GM18861 (cell line): ENCODE results near the gene PDE4D.
"Not testable (repeated sequence)": the region's sequence is repeated elsewhere in the genome, so short reads cannot be mapped to it uniquely, and the experiment has no call there.

Experiments
- ATAC-seq: cut with Tn5 transposase; IDR thresholded peaks from one replicate; pipeline ENCODE4 v1.9.1; 2021; ENCODE audit not compliant: unreplicated experiment

Gene PDE4D

GRCh38 chr5:59769832-59770231 lies 123.7 kb downstream of the PDE4D start:
- ATAC-seq: no peak

DNA sequence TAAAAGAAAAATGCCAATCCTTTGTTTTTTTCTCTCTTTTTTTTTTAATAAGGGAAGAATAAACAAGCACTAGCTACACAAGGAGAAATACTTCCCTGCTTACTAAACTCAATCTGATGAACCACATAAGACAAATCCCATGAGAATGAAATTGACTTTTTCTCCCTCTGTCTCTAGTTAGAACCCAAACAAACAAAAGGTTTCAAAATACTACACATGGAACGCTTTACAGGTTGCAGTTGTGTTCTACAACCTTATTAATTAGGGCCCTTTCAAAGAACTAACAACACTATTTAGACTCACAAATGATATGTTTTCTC lies 124.5 kb downstream of the PDE4D start:
- no peak for ATAC-seq

GRCh38 chr5:59768152-59769040 lies 125.1 kb downstream of the PDE4D start:
- no peak for ATAC-seq

GRCh38 chr5:59767681-59768151 lies 125.8 kb downstream of the PDE4D start:
- ATAC-seq: no peak

GRCh38 chr5:59767211-59767605 lies 126.3 kb downstream of the PDE4D start:
- ATAC-seq: no peak

- ATAC-seq: no peak
Measured at GRCh38 chr5:59766427-59767210, 126.9 kb downstream of the PDE4D start.

- ATAC-seq: no peak
Measured at GRCh38 chr5:59765446-59765845, 128.1 kb downstream of the PDE4D start.

DNA sequence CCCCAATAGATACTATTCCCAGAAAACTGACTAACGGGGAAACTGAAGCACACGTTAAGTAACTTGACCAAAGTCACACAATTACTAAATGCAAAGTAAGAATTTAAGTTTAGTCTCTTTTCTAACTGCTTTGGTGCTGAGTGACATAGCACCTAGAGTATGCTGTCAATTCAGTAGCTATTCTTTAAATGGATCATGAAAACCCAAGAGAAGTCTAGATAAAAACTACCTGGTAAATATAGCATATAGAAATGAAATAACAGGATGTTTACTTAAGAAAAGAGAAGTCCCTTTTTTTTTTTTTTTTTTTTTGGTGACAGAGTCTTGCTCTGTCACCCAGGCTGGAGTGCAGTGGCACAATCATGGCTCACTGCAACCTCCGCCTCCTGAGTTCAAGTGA lies 129.2 kb downstream of the PDE4D start:
- ATAC-seq: no peak

GRCh38 chr5:59763541-59763940 lies 130.0 kb downstream of the PDE4D start:
- no peak for ATAC-seq

DNA sequence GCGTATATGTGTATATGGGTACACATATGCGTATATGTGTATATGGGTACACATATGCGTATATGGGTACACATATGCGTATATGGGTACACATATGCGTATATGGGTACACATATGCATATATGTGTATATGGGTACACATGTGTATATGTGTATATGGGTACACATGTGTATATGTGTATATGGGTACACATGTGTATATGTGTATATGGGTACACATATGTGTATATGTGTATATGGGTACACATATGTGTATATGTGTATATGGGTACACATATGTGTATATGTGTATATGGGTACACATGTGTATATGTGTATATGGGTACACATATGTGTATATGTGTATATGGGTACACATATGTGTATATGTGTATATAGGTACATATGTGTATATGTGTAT lies 131.3 kb downstream of the PDE4D start:
- not testable (repeated sequence) for ATAC-seq

DNA sequence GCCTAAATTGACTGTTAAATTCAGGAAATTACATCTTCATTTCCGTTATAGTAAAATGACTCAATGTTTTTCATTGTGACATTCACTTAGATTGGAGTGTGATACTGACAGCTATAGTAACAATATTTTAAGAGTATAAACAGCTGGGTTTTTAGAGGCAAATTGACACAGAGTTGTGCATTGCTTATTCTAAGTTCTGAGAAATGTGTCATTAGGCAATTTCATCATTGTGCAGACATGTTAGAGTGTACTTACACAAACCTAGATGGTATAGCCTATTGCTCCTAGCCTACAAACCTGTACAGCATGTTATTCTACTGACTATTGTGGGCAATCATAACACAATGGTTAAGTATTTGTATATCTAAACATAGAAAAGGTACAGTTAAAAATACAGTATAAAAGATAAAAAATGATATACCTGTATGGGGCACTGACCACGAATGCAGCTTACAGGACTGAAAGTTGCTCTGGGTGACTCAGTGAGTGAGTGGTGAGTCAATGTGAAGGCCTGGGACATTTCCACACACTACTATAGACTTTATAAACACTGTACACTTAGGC lies 132.7 kb downstream of the PDE4D start:
- ATAC-seq: peak; percentile 70

DNA sequence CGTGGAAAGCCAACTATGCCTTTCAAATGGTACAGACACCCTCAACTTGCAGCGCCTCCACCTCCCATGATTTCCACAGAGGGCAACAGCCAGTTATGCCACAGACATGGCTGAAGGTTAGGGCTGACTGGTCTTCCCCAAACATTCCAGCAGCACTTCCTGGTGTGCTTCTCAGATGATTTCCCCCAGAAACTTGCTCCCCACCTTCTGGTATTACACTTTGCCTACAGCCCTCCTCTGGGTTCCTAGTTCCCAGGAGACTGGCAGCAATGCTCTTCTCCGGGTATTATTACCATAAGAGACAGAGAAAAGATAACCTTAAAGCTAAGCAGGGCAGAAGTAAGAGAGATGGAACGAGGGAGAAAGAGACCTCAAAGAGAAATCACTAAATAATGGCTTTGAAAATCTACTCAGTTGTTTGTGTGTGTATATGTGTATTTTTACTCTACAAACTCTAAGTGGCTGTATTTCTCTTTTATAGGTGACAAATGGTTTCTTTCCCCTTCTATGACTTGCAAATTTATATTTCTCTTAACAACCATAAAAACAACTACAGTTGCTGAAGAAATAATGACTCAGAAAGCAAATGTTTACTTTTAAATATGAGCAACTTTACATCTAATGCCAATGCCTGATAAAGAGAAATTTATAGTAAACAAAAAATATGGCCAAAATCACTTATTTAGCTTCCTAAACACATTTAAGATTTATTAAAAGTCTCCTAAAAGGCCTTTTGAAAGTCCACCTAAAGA lies 133.8 kb downstream of the PDE4D start:
- ATAC-seq: no peak

DNA sequence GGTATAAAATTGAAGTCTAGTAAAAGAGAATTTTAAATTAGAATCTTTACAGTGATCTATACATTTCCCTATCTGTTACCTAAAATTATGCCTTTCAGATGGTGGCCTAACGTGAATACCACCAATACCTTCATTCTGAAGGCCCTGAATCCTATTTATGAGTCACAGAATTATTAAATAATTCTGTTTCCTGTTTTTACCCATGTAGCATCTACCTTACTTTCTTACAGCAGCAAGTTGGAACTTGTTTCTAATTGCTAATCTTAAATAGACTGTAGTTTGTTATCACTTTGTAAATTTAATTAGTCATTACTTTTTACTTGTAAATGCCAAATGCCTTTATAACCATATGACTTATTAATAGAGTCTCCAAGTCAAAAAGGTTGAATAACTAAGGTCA lies 135.0 kb downstream of the PDE4D start:
- no peak for ATAC-seq

GRCh38 chr5:59757442-59757841 lies 136.1 kb downstream of the PDE4D start:
- ATAC-seq: no peak

DNA sequence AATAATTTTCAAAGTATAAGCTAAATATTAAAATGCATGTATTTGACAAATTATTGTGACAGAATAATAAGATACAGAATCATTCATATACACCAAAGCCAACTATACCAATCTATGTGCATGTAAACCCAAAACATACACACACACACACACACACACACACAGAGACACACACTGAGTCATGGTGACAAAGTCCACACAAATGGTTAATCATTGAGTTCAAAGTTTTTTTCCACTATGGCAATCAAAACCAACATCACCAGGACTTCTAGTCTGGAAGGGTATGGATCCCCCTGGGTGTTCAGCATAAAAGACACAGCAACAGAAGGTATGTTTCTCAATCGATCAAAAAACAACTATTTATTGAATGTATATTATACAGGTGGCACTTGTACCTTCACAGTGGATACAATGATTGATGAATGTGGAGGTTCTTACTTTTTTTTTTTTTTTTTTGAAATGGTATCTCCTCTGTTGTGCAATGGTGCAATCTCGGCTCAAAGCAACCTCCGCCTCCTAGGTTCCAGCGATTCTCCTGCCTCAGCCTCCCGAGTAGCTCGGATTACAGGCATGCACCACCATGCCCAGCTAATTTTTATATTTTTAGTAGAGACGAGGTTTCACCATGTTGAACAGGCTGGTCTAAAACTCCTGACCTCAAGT lies 137.0 kb downstream of the PDE4D start:
- ATAC-seq: no peak

DNA sequence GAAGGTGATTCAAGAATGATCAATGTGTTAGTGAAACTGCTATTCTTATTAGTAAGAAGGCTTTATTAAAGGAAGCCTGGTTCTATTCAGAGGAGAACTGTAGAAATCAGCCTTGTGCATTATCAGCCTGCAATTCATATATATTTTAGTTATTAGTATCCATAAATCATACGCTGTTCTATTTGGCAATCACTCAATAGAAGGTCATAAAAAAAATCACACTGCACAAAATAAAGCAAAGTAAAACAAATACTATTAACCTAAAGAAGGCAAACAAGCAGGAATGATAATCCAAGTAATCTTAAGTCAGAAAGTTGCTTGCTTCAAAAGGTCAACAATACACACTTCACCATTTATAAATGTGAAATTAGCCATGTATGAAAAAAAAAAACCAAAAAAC lies 138.1 kb downstream of the PDE4D start:
- no peak for ATAC-seq

DNA sequence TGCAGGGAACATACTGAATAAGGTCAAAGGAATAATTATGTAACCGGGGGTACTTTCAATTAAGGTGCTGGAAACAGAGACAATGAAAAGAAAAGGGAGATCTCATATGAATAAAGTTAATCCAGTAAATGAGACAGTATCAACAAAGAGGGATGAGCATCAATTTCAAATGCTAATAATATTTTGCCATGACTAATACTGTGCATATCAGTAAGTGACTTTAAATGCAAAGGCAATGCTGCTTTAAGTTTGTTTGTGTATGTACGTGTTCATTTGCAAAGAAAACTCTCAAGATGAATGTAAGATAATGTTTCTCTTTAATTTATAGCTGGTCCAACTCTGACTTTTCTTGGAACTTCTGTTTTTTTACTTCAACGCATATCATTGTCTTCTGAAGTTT lies 139.9 kb downstream of the PDE4D start:
- no peak for ATAC-seq

DNA sequence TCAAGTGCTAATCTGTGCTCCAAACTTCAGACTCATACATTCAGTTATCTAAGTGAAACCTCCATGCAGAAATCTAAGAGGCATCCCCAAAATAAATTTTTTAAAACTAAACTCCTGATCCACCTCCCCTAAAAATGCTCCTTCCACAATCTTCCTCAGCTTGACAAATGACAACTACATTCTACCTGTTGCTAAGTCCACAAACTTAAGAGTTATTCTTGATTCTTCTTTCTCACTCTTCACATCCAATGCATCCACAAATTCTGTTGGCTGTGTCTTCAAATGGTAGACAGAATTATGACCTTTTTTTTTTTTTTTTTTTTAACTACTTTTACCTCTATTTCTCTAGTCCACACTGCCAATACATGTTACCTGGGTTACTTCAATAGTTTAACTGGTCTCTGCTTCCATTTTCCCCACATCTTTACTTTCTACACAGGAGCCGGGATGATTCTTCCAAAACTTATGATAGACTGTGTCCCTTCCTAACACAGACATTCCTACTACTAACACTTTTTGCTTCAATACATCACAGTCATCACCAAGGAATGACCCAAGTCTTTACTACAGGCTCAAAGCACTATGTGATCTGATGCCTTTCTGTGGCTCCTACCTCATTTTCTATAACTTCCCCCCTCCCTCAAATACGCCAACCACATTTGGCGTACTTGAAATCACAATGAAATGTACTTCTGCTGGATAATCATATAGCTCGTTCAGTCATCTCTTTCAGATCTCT lies 143.6 kb downstream of the PDE4D start:
- no peak for ATAC-seq

DNA sequence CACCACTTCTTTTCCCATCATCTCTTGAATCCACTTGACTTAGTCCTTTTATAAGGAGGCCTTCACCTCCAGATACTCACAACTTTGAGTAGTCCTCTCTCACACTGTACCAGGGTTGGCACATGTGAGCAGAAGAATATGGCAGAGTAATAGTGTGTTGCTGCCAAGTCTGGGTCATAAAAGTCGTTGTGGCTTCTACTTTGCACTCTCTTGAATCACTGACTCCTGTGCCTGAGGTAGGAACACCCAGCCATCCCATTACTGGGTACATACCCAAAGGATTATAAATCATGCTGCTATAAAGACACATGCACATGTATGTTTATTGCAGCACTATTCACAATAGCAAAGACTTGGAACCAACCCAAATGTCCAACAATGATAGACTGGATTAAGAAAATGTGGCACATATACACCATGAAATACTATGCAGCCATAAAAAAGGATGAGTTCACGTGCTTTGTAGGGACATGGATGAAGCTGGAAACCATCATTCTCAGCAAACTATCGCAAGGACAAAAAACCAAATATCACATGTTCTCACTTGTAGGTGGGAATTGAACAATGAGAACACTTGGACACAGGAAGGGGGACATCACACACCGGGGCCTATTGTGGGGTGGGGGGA lies 145.4 kb downstream of the PDE4D start:
- not testable (repeated sequence) for ATAC-seq
